Neural crest cell (in vitro differentiated cells): ENCODE results near the gene MYL12B. TPM values are rescaled to one million over a fixed set of nuclear protein-coding genes. Genes with fewer than 3 reads are reported as not detected.
"Not testable (repeated sequence)": the region's sequence is repeated elsewhere in the genome, so short reads cannot be mapped to it uniquely, and the experiment has no call there.

Source experiments
- DNase-seq: peaks from one replicate; pipeline ENCODE4 v3.0.0; 2021; ENCODE audit warnings: low read depth, mixed read lengths, low spot score
- H3K27ac Mint-ChIP-seq: one replicate; pipeline ENCODE4 v1.8.0; 2021; ENCODE audit warnings: mild to moderate bottlenecking, mixed read lengths; ENCODE audit not compliant: unreplicated experiment
- H3K27me3 Mint-ChIP-seq: 2 replicates; pipeline ENCODE4 v1.8.0; 2021; ENCODE audit warnings: low read depth, mild to moderate bottlenecking, mixed read lengths
- H3K36me3 Mint-ChIP-seq: 2 replicates; pipeline ENCODE4 v1.8.0; 2021; ENCODE audit warnings: low read depth, mild to moderate bottlenecking, mixed read lengths
- H3K4me1 Mint-ChIP-seq: 2 replicates; pipeline ENCODE4 v1.8.0; 2021; ENCODE audit warnings: mixed read lengths
- H3K4me3 Mint-ChIP-seq: one replicate; pipeline ENCODE4 v1.8.0; 2021; ENCODE audit warnings: mild to moderate bottlenecking, mixed read lengths
- H3K9me3 Mint-ChIP-seq: 2 replicates; pipeline ENCODE4 v1.8.0; 2021; ENCODE audit warnings: mixed read lengths
- CTCF ChIP-seq: fragments of 200-600 bp; sonication (generic); conservative IDR thresholded peaks from 2 replicates; pipeline ENCODE4 v1.5.0; 2021; ENCODE audit warnings: antibody characterized with exemption, mild to moderate bottlenecking
- total RNA-seq: library from RNA; stranded (reverse); gene quantifications from 2 replicates; pipeline ENCODE4 v1.2.1, GENCODE V29; 2021

Gene MYL12B
- total RNA-seq, 1 donor from 2014 or later = 89.6 TPM

- DNase-seq = no peak
- Mint-ChIP-seq H3K36me3 (no peaks in the 10 kb centered on the region), H3K9me3 (no peaks in the 10 kb centered on the region), H3K27me3 (no peaks in the 10 kb centered on the region), H3K4me3 (no peak overlapping the region), H3K4me1 (no peaks in the 10 kb centered on the region), H3K27ac (no peak overlapping the region)
- no peak for TF ChIP-seq CTCF
Measured at GRCh38 chr18:3305354-3305762, 43.4 kb downstream of the MYL12B start.

DNA sequence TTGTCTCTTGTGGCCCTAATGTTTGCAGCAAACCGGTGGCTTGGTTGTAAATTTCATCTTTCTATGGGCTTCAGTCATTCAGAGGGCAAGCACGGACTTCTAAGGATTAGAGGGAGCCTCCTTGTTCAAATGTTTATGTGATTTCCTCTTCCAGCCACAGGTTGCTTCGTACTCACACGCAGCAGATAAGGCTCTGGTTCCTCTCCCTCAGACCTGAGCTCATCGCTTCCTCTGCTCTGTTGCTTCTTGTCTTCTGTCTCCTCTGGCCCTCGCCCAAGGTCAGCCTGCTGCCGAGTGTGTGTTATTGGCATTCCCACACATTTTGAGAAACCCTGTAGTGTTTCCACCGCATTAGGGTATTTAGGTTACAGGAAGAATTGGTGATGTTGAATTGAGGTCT is 44.0 kb downstream of the MYL12B start:
- H3K27me3 Mint-ChIP-seq = no peaks in the 10 kb centered on the region
- DNase-seq = no peak
- no peaks in the 10 kb centered on the region for H3K9me3 Mint-ChIP-seq
- H3K27ac Mint-ChIP-seq = no peak overlapping the region
- H3K4me3 Mint-ChIP-seq = no peak overlapping the region
- H3K36me3 Mint-ChIP-seq = peaks cover 2% of the 10 kb centered on the region
- no peak for TF ChIP-seq CTCF
- no peaks in the 10 kb centered on the region for H3K4me1 Mint-ChIP-seq

- no peak for DNase-seq
- no peaks in the 10 kb centered on the region for H3K9me3 Mint-ChIP-seq
- no peaks in the 10 kb centered on the region for H3K27me3 Mint-ChIP-seq
- no peak overlapping the region for H3K4me3 Mint-ChIP-seq
- peaks cover 2% of the 10 kb centered on the region for H3K36me3 Mint-ChIP-seq
- no peaks in the 10 kb centered on the region for H3K4me1 Mint-ChIP-seq
- no peak overlapping the region for H3K27ac Mint-ChIP-seq
- no peak for TF ChIP-seq CTCF
Measured at GRCh38 chr18:3306391-3306790, 44.5 kb downstream of the MYL12B start.

DNA sequence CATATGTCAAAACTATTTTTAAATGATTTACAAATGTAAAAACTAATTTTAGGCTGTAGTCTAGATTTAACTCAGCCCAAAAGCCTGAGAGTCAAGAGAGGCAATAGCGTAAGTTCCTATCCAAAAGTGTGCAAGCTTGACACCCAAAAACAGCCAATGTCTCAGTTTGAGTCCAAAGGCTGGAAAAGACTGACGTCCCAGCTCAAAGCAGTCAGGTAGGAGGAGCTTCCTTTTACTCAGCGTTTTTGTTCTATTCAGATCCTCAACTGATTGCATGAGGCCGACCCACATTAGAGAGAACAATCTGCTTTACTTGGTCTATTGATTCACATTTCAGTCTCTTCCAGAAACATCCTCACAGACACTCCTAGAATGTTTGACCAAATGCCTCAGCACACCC is 51.8 kb downstream of the MYL12B start:
- no peak for TF ChIP-seq CTCF
- Mint-ChIP-seq H3K27ac (no peak overlapping the region), H3K4me3 (no peak overlapping the region), H3K36me3 (peaks cover 2% of the 10 kb centered on the region), H3K4me1 (peaks cover 10% of the 10 kb centered on the region), H3K27me3 (no peaks in the 10 kb centered on the region), H3K9me3 (peaks cover 11% of the 10 kb centered on the region)
- DNase-seq = no peak

DNA sequence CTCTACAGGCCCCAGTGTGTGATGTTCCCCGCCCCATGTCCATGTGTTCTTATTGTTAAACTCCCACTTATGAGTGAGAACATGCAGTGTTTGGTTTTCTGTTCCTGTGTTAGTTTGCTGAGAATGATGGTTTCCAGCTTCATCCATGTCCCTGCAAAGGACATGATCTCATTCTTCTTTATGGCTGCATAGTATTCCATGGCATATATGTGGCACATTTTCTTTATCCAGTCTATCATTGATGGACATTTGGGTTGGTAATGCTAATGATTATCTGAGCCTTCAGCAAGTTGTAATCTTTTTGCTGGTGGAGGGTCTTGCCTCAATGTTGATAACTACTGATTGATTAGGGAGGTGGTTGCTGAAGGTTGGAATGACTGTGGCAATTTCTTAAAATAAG is 53.4 kb downstream of the MYL12B start:
- peaks cover 11% of the 10 kb centered on the region for H3K9me3 Mint-ChIP-seq
- H3K27me3 Mint-ChIP-seq, H3K4me1 Mint-ChIP-seq, DNase-seq, H3K4me3 Mint-ChIP-seq, H3K36me3 Mint-ChIP-seq, H3K27ac Mint-ChIP-seq: not testable (repeated sequence)

- H3K27ac Mint-ChIP-seq = no peak overlapping the region
- H3K4me1 Mint-ChIP-seq = peaks cover 5% of the 10 kb centered on the region
- peaks cover 11% of the 10 kb centered on the region for H3K9me3 Mint-ChIP-seq
- DNase-seq = no peak
- H3K36me3 Mint-ChIP-seq = no peaks in the 10 kb centered on the region
- H3K4me3 Mint-ChIP-seq = no peak overlapping the region
- TF ChIP-seq CTCF = no peak
- H3K27me3 Mint-ChIP-seq = no peaks in the 10 kb centered on the region
Measured at GRCh38 chr18:3319399-3319798, 57.5 kb downstream of the MYL12B start.
